NCI-H2107 treated with DMSO at 0.1 percent for 48 hours (cell line): ENCODE measurements around the gene PREX1.

ENCODE experiments used
- DNase-seq: peaks from one replicate; lab custom pipeline; 2025; ENCODE audit not compliant: unreplicated experiment; lab: John Stamatoyannopoulos, UW

PREX1 gene

DNA sequence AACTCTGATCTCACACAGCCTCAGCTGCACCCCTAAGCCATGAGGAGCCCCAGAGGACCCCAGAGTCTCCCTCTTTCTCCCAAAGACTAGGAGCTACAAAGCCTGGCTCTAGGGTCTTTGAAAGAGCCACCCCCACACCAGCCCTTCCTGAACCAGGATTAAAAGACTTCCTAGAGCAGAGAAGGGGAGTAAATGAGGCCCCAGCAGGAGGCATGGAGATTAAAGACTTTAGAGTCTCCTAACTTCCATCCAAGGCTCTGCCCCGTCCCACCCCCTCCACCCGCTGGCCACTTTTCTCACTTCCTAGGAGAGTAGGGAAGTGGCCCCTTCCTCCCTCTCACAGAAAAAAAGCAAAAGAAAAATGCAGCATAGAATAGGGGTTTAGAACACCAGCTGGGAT is 1.7 kb downstream of the PREX1 start:
- DNase-seq = no peak

GRCh38 chr20:48825566-48825920 is 2.3 kb downstream of the PREX1 start:
- DNase-seq = no peak

GRCh38 chr20:48824830-48825565 is 2.8 kb downstream of the PREX1 start:
- peak; percentile 21 for DNase-seq

GRCh38 chr20:48823960-48824498 is 3.8 kb downstream of the PREX1 start:
- no peak for DNase-seq

GRCh38 chr20:48823476-48823875 is 4.3 kb downstream of the PREX1 start:
- DNase-seq = no peak

DNA sequence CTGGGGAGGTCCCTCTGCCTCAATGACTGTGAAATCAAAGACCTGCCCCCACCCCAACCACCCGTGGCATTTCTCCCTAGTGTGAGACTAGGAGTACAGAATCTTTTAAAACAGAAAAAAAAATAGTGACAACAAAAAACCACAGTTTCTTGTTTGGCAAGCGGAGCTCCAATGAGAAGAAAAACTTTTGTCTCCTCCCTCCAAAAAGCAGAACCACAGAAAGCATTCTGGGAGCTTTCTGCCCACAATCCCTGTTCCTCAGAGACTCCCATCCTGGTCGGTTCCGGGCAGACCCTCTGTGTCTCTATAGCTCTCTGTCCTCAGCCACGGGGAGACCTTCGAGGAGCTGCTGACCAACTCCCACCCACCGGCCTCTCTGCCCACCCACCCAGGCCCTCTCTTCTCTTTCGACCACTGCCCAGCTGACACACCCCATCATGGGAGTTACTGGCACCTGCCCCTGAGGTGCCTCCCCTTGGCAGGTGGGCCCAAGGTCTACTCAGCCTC is 4.9 kb downstream of the PREX1 start:
- DNase-seq = no peak

DNA sequence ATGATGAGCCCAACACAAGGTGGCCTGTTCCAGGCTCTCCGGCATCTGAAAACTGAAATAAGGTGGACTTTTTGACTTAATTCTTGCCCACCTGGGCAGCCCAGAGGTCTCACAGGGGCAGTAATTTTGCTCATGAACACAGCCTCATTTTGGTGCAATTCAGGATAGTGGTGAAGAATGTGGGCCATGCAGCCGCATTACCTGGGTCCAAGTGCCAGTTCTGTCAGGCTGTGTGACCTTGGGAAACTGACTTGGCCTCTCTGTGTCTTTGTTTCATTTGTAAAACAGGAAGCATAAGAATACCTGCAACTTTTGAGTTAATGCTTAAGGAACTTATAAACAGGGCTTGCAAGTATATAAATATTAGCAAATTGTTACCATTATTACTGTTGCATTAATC is 5.6 kb downstream of the PREX1 start:
- no peak for DNase-seq

GRCh38 chr20:48821261-48821920 is 6.4 kb downstream of the PREX1 start:
- DNase-seq = no peak

GRCh38 chr20:48820649-48820973 is 7.2 kb downstream of the PREX1 start:
- no peak for DNase-seq

GRCh38 chr20:48819821-48820648 is 7.8 kb downstream of the PREX1 start:
- DNase-seq = no peak

DNA sequence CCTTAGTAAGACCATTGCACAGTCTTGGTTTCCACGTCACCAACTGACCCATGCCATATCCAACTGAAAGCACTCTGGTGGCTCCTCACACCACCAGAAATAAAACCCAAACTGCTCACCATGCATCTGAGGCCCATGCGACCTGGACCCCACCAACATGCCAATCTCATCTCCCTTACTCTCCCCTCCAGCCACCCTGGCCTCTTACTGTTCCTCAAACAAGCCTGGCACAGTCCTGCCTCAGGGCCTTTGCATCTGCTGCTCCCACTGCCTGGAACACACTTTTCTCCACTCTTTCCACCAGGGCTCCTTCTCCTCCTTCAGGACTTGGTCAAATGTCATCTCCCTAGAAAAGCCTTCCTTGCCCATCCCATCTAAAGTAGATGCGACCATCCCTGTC is 8.7 kb downstream of the PREX1 start:
- DNase-seq = no peak

- DNase-seq = no peak
Observed at GRCh38 chr20:48818481-48818987, 9.3 kb downstream of the PREX1 start.

DNA sequence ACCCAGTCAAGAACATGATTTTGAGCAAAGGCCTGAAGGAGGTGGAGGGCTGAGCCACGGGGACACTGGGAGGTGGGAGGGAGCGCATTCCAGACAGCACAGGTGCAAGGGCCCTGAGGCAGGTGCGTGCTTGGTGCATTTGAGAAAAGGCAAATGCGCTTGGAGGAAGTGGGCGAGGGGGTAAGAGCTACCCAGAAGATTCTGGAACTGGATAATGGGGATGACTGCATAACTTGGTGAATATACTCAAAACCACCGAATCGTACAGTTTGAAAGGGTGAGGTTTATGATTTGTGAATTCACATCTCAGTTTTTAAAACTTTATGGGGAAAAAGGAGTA is 9.8 kb downstream of the PREX1 start:
- no peak for DNase-seq

- DNase-seq = no peak
Observed at GRCh38 chr20:48817367-48818030, 10.3 kb downstream of the PREX1 start.

GRCh38 chr20:48816282-48817205 is 11.3 kb downstream of the PREX1 start:
- DNase-seq = no peak

- no peak for DNase-seq
Observed at GRCh38 chr20:48815537-48815936, 12.3 kb downstream of the PREX1 start.

- DNase-seq = no peak
Observed at GRCh38 chr20:48814633-48815032, 13.2 kb downstream of the PREX1 start.

DNA sequence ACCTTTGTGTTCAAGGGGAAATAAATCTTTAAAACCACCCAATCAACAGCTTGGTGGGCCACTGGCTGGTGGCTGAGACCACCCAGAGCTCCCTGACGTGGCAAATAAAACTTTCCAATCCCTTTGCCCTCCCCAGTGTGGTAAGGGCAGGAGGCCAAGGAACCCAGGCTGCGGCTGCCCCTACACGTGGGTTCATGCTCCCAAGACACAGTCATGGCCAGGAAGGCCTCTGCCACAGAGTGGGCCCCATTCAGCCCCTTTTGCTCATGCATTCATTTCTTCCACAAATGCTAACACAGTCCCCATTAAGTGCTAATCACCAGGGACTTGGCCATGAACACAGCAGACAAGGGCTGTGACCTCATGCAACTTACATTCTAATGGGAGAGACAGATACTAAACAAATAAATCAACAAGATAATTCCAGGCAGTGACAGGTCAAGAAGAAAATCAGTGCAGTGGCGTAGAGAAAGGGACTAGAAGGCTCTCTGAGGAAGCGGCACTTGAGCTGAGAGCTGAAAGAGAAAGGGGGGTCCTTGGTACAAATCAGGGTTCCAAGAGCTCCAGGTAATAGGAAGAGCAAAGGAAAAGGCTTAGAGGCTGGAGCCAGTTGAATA is 13.8 kb downstream of the PREX1 start:
- no peak for DNase-seq

DNA sequence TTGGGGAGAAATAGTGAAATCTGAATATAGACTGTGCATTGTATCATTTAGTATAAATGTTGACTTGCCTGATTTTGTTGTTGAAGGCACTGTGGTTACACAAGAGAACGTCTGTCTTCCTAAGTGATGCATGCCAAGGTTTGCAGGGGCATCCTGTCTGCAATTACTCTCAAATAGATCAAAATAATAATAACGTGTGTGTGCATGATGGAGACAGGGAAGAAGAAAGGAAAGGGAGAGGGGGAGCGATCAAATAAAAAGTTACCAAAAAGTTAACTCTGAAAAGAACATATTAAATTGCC is 14.4 kb downstream of the PREX1 start:
- no peak for DNase-seq
